ENCODE measurements around the gene PEX6. TPM values are rescaled to one million over a fixed set of nuclear protein-coding genes. Genes with fewer than 3 reads are reported as not detected.

Gene PEX6
- total and polyA plus RNA-seq, 7 donors: 12.0 to 37.8 (median 24.1) TPM

- H3K27me3 ChIP-seq (ENCODE audit: insufficient read depth in 3 of 3, low read length in 2 of 3): no peaks in the 10 kb centered on the region
- no peak overlapping the region for H3K27ac ChIP-seq
- H3K36me3 ChIP-seq (ENCODE audit: insufficient read depth in 1 of 2, low read depth in 1 of 2): peaks cover 2 to 74% of the 10 kb centered on the region in 2 donors
- TF ChIP-seq CTCF (IDR thresholded peaks at IDR 0.05): no peak
- 62 to 78% (median 76%) methylated on average over 4 of the region's 4 CpGs for WGBS, 3 donors
- no peak for ATAC-seq
- H3K4me1 ChIP-seq: peaks cover 10% of the 10 kb centered on the region
- no peak for DNase-seq
- intact Hi-C loops (cut with DNase I): no loop called here
- H3K4me3 ChIP-seq: no peak overlapping the region
- H3K9me3 ChIP-seq: no peaks in the 10 kb centered on the region
Measured at GRCh38 chr6:42968783-42969182, 10.2 kb downstream of the PEX6 start.

DNA sequence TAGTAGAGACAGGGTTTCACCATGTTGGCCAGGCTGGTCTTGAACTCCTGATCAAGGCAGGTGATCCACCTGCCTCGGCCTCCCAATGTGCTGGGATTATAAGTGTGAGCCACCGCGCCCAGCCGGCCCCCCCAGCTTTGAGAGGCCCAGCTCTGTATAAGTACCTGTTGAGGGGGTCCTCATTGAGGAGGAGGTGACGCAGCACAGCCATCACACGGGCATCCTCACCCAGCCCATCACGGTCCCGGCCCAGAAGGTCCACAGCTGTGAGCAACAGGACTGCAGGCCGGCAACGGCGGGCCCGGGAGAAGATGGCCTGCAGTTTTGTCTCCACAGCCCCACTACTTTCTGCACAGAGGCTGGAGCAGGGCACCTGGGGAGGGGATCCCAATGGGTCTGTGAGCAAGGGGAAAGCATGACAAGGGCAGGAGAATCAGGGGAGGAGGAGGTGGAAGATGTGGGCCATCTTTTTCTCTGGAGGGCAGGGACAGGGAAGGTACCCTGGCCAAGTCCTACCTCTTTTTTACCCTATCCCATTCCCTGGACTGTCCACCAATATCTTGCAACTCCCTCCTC, 10.8 kb downstream of the PEX6 start:
- intact Hi-C loops (cut with DNase I): no loop called here
- no peak for TF ChIP-seq CTCF (IDR thresholded peaks at IDR 0.05)
- DNase-seq (no peak), ATAC-seq (no peak)
- Histone ChIP-seq H3K27ac (no peak overlapping the region), H3K27me3 (ENCODE audit: insufficient read depth in 3 of 3, low read length in 2 of 3) (no peaks in the 10 kb centered on the region), H3K4me3 (no peak overlapping the region), H3K4me1 (peaks cover 10% of the 10 kb centered on the region), H3K9me3 (no peaks in the 10 kb centered on the region), H3K36me3 (ENCODE audit: insufficient read depth in 1 of 2, low read depth in 1 of 2) (peaks cover 2 to 80% of the 10 kb centered on the region in 2 donors)
- WGBS, 3 donors: 90 to 93% (median 93%) methylated on average over 11 to 12 of the region's 12 CpGs

- intact Hi-C loops (cut with DNase I): no loop called here
- H3K4me1 ChIP-seq: peaks cover 10% of the 10 kb centered on the region
- H3K4me3 ChIP-seq: no peak overlapping the region
- 93 to 95% (median 93%) methylated on average over 11 of the region's 11 CpGs for WGBS, 3 donors
- H3K27ac ChIP-seq: no peak overlapping the region
- ATAC-seq (no peak), DNase-seq (no peak)
- H3K27me3 ChIP-seq (ENCODE audit: insufficient read depth in 3 of 3, low read length in 2 of 3): no peaks in the 10 kb centered on the region
- peaks cover 2 to 81% of the 10 kb centered on the region in 2 donors for H3K36me3 ChIP-seq (ENCODE audit: insufficient read depth in 1 of 2, low read depth in 1 of 2)
- no peaks in the 10 kb centered on the region for H3K9me3 ChIP-seq
- no peak for TF ChIP-seq CTCF (IDR thresholded peaks at IDR 0.05)
Measured at GRCh38 chr6:42967228-42967627, 11.8 kb downstream of the PEX6 start.

- Histone ChIP-seq H3K9me3 (no peaks in the 10 kb centered on the region), H3K27ac (no peak overlapping the region), H3K4me3 (no peak overlapping the region), H3K4me1 (peaks cover 9% of the 10 kb centered on the region), H3K27me3 (ENCODE audit: insufficient read depth in 3 of 3, low read length in 2 of 3) (no peaks in the 10 kb centered on the region), H3K36me3 (ENCODE audit: insufficient read depth in 1 of 2, low read depth in 1 of 2) (peaks cover 2 to 80% of the 10 kb centered on the region in 2 donors)
- intact Hi-C loops (cut with DNase I): no loop called here
- TF ChIP-seq CTCF (IDR thresholded peaks at IDR 0.05): no peak
- 72 to 81% (median 79%) methylated on average over 7 of the region's 7 CpGs for WGBS, 3 donors
- ATAC-seq: no peak
- DNase-seq: no peak
Measured at GRCh38 chr6:42966571-42966970, 12.4 kb downstream of the PEX6 start.

Measured in psoas muscle (tissue), 8 donors.